ENCODE results near the gene MVP.
A peak's percentile ranks its signal among the peaks of the same experiment; 100 is the strongest.

MVP gene

DNA sequence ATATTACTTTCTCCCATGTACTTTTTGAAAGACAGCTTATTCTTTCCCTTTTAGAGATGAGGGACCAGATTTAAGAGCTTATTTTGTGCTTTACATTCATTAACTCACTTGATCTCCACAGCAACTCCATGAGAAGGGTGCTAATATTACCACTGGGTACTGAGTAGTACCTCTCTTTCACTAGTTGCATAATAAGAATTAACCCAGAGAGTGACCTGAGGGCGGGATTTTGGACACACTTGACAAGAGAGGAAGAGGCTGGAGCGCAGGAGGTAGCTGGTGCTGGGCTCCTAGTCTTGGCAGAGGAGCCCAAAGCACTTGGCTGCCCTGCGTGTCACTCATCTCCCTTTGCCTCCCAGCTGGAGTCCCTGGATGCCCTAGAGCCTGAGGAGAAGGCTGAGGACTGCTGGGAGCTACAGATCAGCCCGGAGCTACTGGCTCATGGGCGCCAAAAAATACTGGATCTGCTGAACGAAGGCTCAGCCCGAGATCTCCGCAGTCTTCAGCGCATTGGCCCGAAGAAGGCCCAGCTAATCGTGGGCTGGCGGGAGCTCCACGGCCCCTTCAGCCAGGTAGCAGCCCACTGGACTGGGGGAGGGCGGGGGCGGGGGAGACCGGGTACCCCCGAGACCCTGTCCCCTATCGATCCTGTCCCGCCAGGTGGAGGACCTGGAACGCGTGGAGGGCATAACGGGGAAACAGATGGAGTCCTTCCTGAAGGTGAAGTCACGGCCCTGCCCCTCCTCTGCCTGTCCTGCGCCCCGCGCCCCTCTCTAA is 15.6 kb upstream of the MVP start:
- DNase-seq = no peak

DNA sequence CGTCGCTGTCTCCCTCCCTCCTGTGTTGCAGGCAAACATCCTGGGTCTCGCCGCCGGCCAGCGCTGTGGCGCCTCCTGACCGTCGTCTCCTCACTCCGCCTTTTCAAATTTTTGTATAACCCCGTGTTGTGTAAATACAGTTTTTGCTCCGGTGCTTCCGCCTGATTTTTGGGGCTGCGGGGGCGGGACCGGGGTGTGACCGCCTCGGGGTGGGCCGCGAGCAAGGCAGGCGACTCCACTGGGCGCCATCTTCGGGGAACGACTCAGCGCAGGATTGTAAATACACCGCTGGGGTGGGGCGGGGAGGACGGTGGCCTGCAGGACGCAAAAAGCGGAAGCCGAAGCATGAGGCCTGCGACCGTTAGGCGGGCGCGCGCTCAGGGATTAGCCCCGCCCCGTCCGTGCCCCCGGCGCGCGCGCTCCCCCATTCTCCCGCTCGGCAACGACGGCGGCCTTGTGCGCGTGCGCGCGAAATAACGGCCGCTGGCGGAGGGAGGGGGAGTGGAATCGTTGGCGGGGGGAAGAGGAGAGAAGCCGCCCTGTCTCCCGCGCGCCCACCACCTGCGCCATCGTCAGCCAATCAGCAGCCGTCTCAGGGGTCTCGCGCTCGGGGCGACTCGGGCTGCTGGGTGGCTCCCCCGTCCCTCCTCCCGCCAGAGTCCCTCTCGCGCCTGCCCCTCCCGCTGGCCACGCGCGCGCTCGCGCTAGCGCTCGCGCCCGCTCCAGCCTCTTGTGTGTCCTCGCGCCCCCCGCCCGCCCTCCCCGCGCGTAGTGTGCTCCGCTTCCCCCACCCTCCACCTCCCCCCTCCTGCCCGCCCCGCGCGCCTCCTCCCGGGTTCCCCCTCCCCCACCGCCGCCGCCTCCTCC is 14.8 kb upstream of the MVP start:
- peak; percentile 97 for DNase-seq

DNA sequence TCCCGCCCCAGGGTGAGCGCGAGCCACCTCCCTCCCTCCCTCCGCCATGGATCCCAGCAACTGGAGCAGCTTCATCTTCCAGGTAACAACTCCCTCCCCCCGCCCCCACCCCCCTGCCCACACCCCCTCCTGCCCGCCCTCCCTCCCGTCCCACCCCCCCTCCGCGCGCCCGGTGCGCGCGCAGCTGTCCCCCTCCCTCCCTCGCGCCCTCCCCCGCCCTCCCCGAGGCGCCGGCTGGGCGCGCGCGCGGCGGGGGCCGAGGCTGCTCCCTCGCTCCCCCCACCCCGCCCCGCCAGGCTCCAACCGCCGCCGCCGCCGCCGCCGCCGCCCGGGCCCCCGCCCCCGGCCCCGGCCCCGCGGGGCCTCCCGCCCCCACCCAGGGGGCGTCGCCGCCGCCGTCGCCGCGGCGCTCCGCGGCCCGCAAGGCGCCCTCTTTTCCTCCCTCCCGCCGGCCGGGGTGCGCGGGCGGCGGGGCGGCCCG is 14.1 kb upstream of the MVP start, which contains the start of gene MAZ:
MAZ (plus strand) TSS at position 431 of the 481 bp plus-strand sequence. CDS start 173 bp downstream, outside the sequence.
- peak; percentile 94 for DNase-seq

DNA sequence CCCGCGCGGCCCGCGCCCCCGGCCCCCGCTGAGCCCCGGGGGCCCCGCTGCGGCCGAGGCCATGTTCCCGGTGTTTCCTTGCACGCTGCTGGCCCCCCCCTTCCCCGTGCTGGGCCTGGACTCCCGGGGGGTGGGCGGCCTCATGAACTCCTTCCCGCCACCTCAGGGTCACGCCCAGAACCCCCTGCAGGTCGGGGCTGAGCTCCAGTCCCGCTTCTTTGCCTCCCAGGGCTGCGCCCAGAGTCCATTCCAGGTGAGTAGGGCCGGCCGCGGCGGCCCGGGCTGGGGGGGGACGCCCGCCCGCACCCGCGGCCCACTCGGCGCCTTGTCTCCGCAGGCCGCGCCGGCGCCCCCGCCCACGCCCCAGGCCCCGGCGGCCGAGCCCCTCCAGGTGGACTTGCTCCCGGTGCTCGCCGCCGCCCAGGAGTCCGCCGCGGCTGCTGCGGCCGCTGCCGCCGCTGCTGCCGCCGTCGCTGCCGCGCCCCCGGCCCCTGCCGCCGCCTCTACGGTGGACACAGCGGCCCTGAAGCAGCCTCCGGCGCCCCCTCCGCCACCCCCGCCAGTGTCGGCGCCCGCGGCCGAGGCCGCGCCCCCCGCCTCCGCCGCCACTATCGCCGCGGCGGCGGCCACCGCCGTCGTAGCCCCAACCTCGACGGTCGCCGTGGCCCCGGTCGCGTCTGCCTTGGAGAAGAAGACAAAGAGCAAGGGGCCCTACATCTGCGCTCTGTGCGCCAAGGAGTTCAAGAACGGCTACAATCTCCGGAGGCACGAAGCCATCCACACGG is 13.4 kb upstream of the MVP start:
- DNase-seq = peak; percentile 53

DNA sequence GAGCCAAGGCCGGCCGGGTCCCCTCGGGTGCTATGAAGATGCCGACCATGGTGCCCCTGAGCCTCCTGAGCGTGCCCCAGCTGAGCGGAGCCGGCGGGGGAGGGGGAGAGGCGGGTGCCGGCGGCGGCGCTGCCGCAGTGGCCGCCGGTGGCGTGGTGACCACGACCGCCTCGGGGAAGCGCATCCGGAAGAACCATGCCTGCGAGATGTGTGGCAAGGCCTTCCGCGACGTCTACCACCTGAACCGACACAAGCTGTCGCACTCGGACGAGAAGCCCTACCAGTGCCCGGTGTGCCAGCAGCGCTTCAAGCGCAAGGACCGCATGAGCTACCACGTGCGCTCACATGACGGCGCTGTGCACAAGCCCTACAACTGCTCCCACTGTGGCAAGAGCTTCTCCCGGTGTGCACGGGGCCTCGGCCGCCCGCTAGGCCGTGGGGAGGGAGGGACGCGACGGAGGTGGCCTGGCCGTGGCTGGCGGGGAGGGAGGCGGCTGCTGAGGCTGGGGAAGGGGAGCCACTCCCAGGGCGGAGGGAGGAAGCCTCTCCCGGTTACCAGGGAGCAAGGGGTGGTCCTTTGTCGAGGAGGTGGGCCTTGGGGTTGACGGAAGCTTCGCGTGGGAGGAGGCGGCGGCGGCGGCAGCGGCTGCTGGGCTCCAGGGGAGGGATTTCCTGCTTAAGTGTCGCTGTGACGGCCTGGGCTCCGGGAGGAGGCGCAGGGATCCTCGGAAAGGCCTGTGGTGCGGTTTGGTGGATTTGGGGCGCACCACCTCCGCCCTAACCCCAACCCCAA is 12.6 kb upstream of the MVP start:
- DNase-seq = peak; percentile 90

DNA sequence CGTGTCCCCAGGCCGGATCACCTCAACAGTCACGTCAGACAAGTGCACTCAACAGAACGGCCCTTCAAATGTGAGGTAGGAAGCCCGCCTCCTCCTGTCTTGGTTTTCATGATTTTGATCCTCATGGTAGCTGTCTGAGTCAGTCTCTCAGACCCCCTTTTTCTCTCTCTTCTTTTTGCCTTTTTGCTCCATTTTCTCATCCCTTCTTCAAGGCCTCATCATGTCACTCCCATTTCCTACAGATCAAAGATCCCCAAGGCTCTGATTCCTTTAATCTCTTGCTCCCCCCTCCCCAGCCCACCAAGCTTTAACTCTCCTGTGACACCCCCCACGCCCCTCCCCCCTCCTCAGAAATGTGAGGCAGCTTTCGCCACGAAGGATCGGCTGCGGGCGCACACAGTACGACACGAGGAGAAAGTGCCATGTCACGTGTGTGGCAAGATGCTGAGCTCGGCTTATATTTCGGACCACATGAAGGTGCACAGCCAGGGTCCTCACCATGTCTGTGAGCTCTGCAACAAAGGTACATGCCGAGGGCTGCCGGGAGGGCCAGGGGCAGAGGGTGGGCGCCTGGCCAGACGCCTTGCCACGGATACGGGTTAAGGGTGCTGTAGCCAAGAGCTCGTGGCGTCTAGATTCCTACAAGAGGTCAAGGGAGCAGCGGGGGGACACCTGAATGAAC is 11.9 kb upstream of the MVP start:
- DNase-seq = no peak

DNA sequence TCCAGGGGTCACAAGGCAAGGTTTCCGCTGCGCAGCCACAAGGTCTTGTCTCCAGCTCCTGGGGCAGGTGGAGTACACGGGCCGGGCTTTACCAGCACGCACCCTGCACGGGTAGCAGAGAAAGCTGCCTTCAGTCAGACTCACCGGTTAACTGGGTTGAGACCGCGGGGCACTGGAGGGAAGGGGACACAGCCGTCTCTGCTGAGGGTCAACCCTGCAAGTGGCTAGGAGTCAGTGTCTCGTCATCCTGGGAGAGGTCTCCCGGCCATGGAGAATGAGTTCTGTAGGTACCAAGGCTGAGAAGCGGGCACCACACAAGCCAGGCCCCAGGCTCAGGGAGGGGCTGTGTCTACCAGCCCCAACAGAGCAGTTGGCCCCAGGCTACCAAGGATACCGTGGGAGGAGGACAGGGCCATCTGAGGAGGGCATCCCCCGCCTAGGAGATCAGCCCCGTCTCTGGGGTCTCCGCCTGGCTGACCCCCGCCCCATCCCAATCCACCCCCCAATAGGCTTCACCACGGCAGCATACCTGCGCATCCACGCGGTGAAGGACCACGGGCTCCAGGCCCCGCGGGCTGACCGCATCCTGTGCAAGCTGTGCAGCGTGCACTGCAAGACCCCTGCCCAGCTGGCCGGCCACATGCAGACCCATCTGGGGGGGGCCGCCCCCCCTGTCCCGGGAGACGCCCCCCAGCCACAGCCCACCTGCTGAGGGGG is 11.1 kb upstream of the MVP start:
- DNase-seq = no peak

DNA sequence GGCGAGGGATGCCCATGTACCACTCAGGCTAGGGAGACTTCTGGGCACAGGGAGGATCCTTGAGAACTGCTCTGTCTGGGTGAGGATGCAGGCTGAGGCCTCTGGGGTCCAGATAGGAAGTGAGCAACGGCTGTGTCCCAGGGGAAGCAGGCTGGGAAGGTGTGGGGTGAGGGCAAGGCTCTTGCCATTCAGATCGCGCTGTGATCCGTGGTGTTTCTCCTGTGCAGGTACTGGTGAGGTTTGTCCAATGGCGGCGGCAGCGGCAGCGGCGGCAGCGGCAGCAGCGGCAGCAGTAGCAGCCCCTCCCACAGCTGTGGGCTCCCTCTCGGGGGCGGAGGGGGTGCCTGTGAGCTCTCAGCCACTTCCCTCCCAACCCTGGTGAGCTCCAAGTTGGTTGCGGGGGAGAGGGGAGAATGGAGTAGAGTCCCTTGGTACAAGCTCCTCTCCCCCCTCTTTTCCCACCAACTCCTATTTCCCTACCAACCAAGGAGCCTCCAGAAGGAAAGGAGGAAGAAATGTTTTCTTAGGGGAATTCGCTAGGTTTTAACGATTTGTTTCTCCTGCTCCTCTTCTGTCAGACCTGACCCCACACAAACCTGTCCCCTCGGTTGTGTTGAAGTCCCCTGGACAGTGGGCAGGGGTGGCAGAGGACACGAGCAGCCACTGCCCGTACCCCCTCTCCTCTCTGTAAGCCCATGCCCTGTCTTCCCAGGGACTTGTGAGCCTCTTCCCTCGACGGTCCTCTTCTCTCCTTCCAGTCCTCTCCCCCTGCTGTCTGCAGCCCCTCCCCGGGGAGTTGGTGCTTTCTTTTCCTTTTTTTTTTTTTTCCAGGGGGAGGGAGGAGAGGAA is 10.2 kb upstream of the MVP start:
- no peak for DNase-seq

DNA sequence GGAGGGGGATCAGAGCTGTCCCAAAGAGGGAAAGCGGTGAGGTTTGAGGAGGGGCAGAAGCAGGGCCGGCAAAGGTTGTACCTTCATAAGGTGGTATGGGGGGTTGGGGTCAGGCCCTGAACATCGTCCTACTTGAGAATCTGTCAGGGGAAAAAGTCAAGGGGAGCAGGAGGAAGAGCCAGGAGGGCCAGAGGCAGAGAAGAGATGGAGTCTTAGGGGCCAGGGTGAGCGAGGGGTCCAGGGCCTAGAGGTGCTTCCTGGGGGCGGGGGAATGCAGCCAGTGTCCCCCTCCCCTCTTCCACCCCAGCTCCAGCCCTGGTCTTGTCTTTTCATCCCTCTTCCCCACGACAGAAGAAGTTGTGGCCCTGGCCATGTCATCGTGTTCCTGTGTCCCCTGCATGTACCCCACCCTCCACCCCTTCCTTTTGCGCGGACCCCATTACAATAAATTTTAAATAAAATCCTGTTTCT is 9.5 kb upstream of the MVP start:
- no peak for DNase-seq

DNA sequence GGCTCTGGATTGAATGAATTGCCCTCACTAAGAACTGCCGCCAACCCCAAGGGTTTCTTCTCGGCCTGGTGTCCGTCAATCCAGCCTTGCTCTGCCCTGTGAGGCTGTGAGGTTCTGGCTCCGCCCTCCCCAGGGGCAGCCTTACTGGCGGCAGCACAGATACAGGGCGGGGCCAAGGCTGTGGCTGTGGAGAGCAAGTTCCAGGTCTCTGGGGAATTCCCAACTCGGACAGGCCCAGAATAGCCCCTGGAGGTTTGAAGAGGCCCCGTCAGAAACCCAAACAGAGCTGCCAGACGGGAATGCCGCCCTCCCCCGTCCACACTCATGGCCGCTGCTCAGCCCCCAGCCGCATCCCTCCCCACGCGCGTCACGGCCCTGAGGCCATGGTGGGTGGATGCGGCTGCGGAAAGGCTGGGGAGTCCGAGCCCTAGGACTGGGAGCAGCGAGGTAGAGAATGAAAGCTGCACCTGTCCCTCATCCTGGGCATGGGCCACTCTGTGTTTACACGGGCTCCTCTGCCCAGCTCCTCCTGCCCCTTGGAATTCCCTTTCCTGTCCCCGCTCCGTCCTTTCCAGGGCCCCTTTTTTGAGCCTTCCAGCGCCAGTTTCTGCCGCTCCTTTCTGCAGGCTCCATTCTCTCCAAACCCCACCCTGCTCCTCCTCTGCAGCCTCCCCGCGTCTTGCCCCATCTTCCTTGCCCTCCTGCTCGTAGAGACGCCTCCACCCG is 8.9 kb upstream of the MVP start:
- peak; percentile 97 for DNase-seq

DNA sequence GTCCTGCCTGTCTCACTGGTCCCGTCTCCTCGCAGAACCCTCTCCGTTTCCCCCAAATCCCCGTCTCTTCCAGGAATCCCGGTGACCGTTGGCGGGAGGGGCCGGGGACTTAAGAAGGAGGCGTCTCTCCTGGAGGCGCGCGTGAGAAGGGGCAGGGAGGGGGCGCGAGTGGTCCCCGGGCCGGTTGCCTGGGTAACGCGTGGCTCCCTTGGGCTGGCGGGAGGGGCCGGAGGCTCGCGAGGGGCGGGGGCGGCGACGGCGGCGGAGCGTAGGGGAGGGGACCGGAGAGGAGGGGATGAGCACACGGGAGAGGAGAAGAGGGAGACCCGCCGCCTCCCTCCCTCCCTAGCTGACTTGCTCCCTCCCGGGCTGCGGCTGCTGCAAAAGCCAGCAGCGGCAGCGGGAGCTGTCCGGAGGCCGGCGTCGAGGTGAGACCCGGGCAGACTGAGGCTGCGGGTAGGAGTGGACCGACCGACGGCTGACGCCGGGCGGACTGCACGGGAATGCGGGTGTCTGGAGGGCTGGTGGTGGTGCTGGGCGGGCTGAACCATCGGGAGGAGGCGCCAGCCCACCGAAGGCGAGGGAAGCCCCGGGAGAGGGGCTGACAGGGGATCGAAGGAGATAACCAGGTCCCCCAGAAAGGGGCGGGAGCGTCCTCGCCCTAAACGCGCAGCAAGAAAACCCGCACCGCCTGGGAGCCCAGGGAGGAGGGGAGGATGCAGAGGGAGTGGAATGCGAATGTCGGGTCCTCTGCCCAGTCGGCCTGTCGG is 8.2 kb upstream of the MVP start, which contains the start of gene PRRT2:
PRRT2 (plus strand) TSS at position 298 of the 770 bp plus-strand sequence. CDS start 862 bp downstream, outside the sequence.
- DNase-seq = peak; percentile 52

DNA sequence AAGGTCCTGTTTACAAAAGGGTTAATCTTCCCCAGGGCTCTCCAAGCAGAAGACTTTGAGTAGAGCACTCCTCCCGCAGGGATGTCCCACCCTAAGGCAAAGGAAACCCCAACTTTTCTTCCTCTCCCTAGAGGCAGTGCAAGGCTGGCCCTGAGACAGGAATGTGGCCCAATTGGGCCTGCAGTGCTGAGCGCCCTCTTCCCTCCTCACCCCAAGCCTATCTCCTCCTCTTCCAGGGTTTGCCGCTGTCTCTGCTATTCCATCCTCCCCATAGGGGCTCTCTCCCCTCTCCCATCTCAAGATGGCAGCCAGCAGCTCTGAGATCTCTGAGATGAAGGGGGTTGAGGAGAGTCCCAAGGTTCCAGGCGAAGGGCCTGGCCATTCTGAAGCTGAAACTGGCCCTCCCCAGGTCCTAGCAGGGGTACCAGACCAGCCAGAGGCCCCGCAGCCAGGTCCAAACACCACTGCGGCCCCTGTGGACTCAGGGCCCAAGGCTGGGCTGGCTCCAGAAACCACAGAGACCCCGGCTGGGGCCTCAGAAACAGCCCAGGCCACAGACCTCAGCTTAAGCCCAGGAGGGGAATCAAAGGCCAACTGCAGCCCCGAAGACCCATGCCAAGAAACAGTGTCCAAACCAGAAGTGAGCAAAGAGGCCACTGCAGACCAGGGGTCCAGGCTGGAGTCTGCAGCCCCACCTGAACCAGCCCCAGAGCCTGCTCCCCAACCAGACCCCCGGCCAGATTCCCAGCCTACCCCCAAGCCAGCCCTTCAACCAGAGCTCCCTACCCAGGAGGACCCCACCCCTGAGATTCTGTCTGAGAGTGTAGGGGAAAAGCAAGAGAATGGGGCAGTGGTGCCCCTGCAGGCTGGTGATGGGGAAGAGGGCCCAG is 7.3 kb upstream of the MVP start:
- no peak for DNase-seq

DNA sequence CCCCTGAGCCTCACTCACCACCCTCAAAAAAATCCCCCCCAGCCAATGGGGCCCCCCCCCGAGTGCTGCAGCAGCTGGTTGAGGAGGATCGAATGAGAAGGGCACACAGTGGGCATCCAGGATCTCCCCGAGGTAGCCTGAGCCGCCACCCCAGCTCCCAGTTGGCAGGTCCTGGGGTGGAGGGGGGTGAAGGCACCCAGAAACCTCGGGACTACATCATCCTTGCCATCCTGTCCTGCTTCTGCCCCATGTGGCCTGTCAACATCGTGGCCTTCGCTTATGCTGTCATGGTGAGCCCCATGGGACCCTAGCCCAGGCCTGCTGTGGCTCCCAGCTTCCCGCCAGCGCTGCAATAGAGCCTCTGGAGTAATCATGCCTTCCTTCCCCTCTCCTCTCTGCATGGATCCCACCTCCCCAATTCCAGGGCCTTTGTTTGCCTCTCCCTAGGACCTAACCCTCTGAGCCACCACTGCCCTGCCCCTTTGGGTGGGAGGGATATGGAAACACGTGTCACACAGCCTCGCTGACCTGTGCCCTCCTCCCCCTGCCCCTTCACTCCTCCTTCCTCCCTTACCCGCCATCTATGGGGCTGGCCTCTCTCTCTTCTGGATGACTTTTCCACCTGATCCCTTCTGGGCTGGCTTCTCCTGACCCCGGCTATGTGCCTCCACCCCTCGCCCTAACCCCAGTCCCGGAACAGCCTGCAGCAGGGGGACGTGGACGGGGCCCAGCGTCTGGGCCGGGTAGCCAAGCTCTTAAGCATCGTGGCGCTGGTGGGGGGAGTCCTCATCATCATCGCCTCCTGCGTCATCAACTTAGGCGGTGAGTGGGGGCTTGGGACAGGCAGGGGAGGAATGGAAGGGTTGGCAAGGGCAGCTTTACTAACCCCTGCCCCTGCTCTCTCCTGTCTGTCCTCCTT is 6.4 kb upstream of the MVP start:
- no peak for DNase-seq

DNA sequence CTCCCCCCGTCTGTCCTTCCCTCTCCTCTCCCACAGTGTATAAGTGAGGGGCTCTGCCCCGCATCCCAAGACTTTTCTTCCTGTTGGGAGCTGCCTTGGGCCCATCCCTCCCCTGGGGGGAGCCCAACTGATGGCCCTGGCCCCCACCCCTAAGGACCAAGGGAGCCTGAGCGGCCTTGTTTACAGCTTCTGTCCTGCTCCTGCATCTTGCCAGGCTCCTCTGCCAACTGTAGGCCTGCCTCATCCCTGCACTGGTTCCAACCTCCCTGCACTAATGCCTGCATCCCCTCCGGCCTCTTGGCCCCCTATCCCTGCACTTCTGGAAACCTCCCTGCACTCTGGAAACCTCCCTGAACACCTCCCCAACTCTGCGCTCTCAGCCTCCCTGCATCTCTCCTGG is 5.7 kb upstream of the MVP start:
- DNase-seq = no peak

DNA sequence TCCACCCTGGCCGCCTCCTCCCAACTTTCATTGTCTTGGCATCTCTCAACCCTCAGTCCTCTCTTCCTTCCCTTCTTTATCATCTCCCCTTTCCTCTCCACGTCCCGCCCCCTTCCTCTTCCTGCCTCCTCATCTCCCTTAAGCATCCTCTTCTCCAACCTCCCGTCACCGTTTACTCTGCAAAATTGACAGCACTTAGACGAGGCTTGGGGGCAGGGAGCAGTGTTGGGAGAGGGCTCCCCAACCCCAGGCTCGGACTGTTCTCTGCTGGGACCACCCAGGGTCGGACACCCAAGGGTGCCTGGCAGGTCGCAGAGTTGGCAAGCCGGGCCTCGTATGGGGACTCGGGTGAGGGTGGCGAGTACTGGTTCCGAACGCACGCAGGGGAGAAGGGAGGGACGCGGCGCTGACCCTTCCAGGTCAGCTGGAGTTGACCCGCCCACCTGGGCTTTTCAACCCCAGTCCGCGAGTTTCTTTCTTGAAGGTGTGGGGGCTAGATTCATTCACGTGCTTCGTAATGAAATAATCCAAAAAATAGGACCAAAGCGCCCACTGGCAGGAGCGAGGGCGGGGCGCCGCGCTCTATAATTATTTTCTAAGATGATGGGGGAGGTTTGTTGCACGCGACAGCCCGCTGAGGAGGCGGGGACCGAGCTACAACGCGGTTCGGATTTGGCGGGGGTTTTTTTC is 5.1 kb upstream of the MVP start:
- DNase-seq = no peak

Measured in fibroblast of upper back skin (primary cell).